ENCODE results near the gene GALNT17.

The GALNT17 gene

GRCh38 chr7:71752171-71752935 is 620.4 kb downstream of the GALNT17 start:
- peak; percentile 50 for TF ChIP-seq CTCF (IDR thresholded peaks at IDR 0.05; ENCODE audit: control insufficient read depth, insufficient read depth, low read depth, low read length, missing control alignments)
- no peak overlapping the region for H3K4me3 ChIP-seq (ENCODE audit: control insufficient read depth, low read depth, low read length)
- DNase-seq (ENCODE audit: low read depth) = no peak

- H3K4me3 ChIP-seq (ENCODE audit: control insufficient read depth, low read depth, low read length) = no peak overlapping the region
- TF ChIP-seq CTCF (IDR thresholded peaks at IDR 0.05; ENCODE audit: control insufficient read depth, insufficient read depth, low read depth, low read length, missing control alignments) = no peak
- DNase-seq (ENCODE audit: low read depth) = no peak
These were observed 621.3 kb downstream of the GALNT17 start for GRCh38 chr7:71753236-71753635.

- no peak for TF ChIP-seq CTCF (IDR thresholded peaks at IDR 0.05; ENCODE audit: control insufficient read depth, insufficient read depth, low read depth, low read length, missing control alignments)
- no peak overlapping the region for H3K4me3 ChIP-seq (ENCODE audit: control insufficient read depth, low read depth, low read length)
- no peak for DNase-seq (ENCODE audit: low read depth)
These were observed 622.2 kb downstream of the GALNT17 start for GRCh38 chr7:71753956-71754664.

GRCh38 chr7:71754828-71755227 is 622.9 kb downstream of the GALNT17 start:
- H3K4me3 ChIP-seq (ENCODE audit: control insufficient read depth, low read depth, low read length) = no peak overlapping the region
- TF ChIP-seq CTCF (IDR thresholded peaks at IDR 0.05; ENCODE audit: control insufficient read depth, insufficient read depth, low read depth, low read length, missing control alignments) = no peak
- DNase-seq (ENCODE audit: low read depth) = no peak

- no peak for DNase-seq (ENCODE audit: low read depth)
- no peak for TF ChIP-seq CTCF (IDR thresholded peaks at IDR 0.05; ENCODE audit: control insufficient read depth, insufficient read depth, low read depth, low read length, missing control alignments)
These were observed 629.4 kb downstream of the GALNT17 start for GRCh38 chr7:71761336-71761735.

More at GRCh38 chr7:71761336-71761735, 629.4 kb downstream of the GALNT17 start:
- H3K4me3 ChIP-seq (ENCODE audit: control insufficient read depth, low read depth, low read length) = no peak overlapping the region
